Measurements from ENCODE around the gene TMEM79.

TMEM79 gene

GRCh38 chr1:156263288-156263655 is 20.9 kb upstream of the TMEM79 start:
- DNase-seq = no peak

GRCh38 chr1:156266051-156266450 is 18.1 kb upstream of the TMEM79 start:
- DNase-seq = no peak

GRCh38 chr1:156268336-156268735 is 15.8 kb upstream of the TMEM79 start:
- no peak for DNase-seq

GRCh38 chr1:156270314-156270713 is 13.8 kb upstream of the TMEM79 start:
- no peak for DNase-seq

- no peak for DNase-seq
Measured at GRCh38 chr1:156276532-156276931, 7.6 kb upstream of the TMEM79 start.

- DNase-seq = no peak
Measured at GRCh38 chr1:156276966-156277381, 7.2 kb upstream of the TMEM79 start.

- no peak for DNase-seq
Measured at GRCh38 chr1:156279837-156280236, 4.3 kb upstream of the TMEM79 start.

GRCh38 chr1:156281281-156281680 is 2.8 kb upstream of the TMEM79 start:
- peak; percentile 49 for DNase-seq

- no peak for DNase-seq
Measured at GRCh38 chr1:156281693-156282478, 2.2 kb upstream of the TMEM79 start.

- peak; percentile 95 for DNase-seq
Measured at GRCh38 chr1:156282479-156283222, 1.5 kb upstream of the TMEM79 start, which contains the start of gene SMG5. SMG5 (minus strand) TSS chr1:156282825; CDS start chr1:156282680, 145 bp downstream.

GRCh38 chr1:156283521-156283920 is 604 bp upstream of the TMEM79 start:
- DNase-seq = no peak

GRCh38 chr1:156284757-156285156 is 632 bp downstream of the TMEM79 start:
- DNase-seq = no peak

- DNase-seq = no peak
Measured at GRCh38 chr1:156285437-156285836, 1.3 kb downstream of the TMEM79 start.

- no peak for DNase-seq
Measured at GRCh38 chr1:156286061-156286460, 1.9 kb downstream of the TMEM79 start.

GRCh38 chr1:156289857-156290256 is 5.7 kb downstream of the TMEM79 start:
- no peak for DNase-seq

- peak; percentile 15 for DNase-seq
Measured at GRCh38 chr1:156291226-156292061, 7.3 kb downstream of the TMEM79 start.

GRCh38 chr1:156293098-156293434 is 8.9 kb downstream of the TMEM79 start:
- no peak for DNase-seq

- DNase-seq = no peak
Measured at GRCh38 chr1:156293895-156294294, 9.8 kb downstream of the TMEM79 start.

GRCh38 chr1:156295391-156295947 is 11.3 kb downstream of the TMEM79 start, which contains the start of gene GLMP:
GLMP (minus strand) TSS chr1:156295679; CDS start chr1:156295645, 34 bp downstream.
- DNase-seq = peak; percentile 45

- DNase-seq = no peak
Measured at GRCh38 chr1:156298852-156299357, 14.8 kb downstream of the TMEM79 start, which contains the start of gene VHLL. VHLL (minus strand) TSS chr1:156299307; CDS start chr1:156299189, 118 bp downstream.

GRCh38 chr1:156303241-156303640 is 19.1 kb downstream of the TMEM79 start:
- DNase-seq = no peak

- DNase-seq = no peak
Measured at GRCh38 chr1:156305215-156305614, 21.1 kb downstream of the TMEM79 start.

GRCh38 chr1:156308078-156308477 is 24.0 kb downstream of the TMEM79 start:
- no peak for DNase-seq
